Prostate gland (tissue), 2 donors: ENCODE data around the gene LZTS2. TPM values are rescaled to one million over a fixed set of nuclear protein-coding genes. Genes with fewer than 3 reads are reported as not detected.
A peak's percentile ranks its signal among the peaks of the same experiment; 100 is the strongest.

Experiments
- DNase-seq: peaks from one replicate; pipeline ENCODE4 v3.0.0-alpha.2; 2019; ENCODE audit warnings: low spot score
- H3K27ac ChIP-seq, 2 donors: fragments of 200-600 bp; sonication (generic); 2 replicates each; pipeline ENCODE4 v1.5.1; 2017 to 2019
- H3K27me3 ChIP-seq: fragments of 200-600 bp; sonication (generic); replicated peaks from 2 replicates; pipeline ENCODE4 v1.5.1; 2019; ENCODE audit not compliant: insufficient read depth
- H3K36me3 ChIP-seq, 2 donors: fragments of 200-600 bp; sonication (generic); 1 replicate in 1 of 2; 2 replicates in 1 of 2; pipeline versions ENCODE4 v1.5.1 to v1.8.1; 2017 to 2019
- H3K4me1 ChIP-seq: fragments of 200-600 bp; sonication (generic); replicated peaks from 2 replicates; pipeline ENCODE4 v1.5.1; 2019
- H3K4me3 ChIP-seq, 2 donors: fragments of 200-600 bp; sonication (generic); 2 replicates each; pipeline ENCODE4 v1.5.1; 2017 to 2019
- H3K9me3 ChIP-seq: fragments of 200-600 bp; sonication (generic); 2 replicates; pipeline ENCODE4 v1.5.1; 2017
- CTCF ChIP-seq, 4 experiments: fragments of 200-600 bp in 2 of 4; fragments of 450-650 bp in 2 of 4; sonication (generic) in 2 of 4; IDR thresholded peaks; 1 replicate in 3 of 4; 2 replicates in 1 of 4; pipeline ENCODE4 v1.5.1; 2016 to 2019; ENCODE audit warnings: antibody characterized with exemption in 4 of 4, mild to moderate bottlenecking in 2 of 4, moderate library complexity in 2 of 4
- POLR2A ChIP-seq: fragments of 450-650 bp; IDR thresholded peaks from one replicate; pipeline ENCODE4 v1.6.1; 2016; ENCODE audit warnings: antibody characterized with exemption, mild to moderate bottlenecking
- POLR2AphosphoS5 ChIP-seq: sonication (generic); formaldehyde crosslinking; IDR thresholded peaks from one replicate; pipeline ENCODE4 v1.6.1; 2017; ENCODE audit warnings: antibody characterized with exemption
- WGBS: methylation state at CpG from one replicate; pipeline ENCODE4 v1.1.5; 2018; 5-methylcytosine and 5-hydroxymethylcytosine counted together
- intact Hi-C: fragments of 100-400 bp; cut with DNase I; formaldehyde crosslinking; loops from one replicate; pipeline ENCODE4 v1.14.2; 2022
- total RNA-seq, 2 donors: library from RNA; depleted of rRNA; stranded (reverse); fragments of >200 nt; gene quantifications; one replicate each; pipeline ENCODE4 v1.1.0, GENCODE V29; 2016

LZTS2 gene
- total RNA-seq: 100 to 1,000 TPM; 108 to 189 TPM

- DNase-seq: peak; percentile 70
- TF ChIP-seq CTCF (IDR thresholded peaks at IDR 0.05): no peak
- TF ChIP-seq POLR2A: no peak
- TF ChIP-seq POLR2AphosphoS5: no peak
- intact Hi-C loops: loop anchor here (10.0 kb wide), 1 partner anchor 695 kb away; the partner anchor contains the start of gene FBXW4
- H3K36me3 ChIP-seq: peaks cover 0 to 15% of the 10 kb centered on the region in 2 donors
- H3K27ac ChIP-seq: peak within 1 kb of the TSS; percentile 99 to 100
- under 1% methylated on average over 36 of the region's 44 CpGs for WGBS
- H3K27me3 ChIP-seq: no peaks in the 10 kb centered on the region
- H3K4me1 ChIP-seq: peaks cover 23% of the 10 kb centered on the region
- H3K9me3 ChIP-seq: no peaks in the 10 kb centered on the region
- H3K4me3 ChIP-seq: peak within 1 kb of the TSS; percentile 64 to 91
Observed at GRCh38 chr10:100999742-101000126, at the start of gene LZTS2. Gene LZTS2, plus strand, starts transcription at chr10:100999808. Its CDS starts 2,731 bp downstream, at chr10:101002539.

GRCh38 chr10:100960251-100960650 is 39.4 kb upstream of the LZTS2 start:
- Histone ChIP-seq H3K36me3 (no peaks in the 10 kb centered on the region), H3K4me3 (no peak overlapping the region), H3K4me1 (no peaks in the 10 kb centered on the region), H3K27me3 (no peaks in the 10 kb centered on the region), H3K9me3 (no peaks in the 10 kb centered on the region), H3K27ac (no peak overlapping the region)
- TF ChIP-seq CTCF (IDR thresholded peaks at IDR 0.05): no peak
- TF ChIP-seq POLR2AphosphoS5: no peak
- no peak for TF ChIP-seq POLR2A
- intact Hi-C loops: no loop called here
- DNase-seq: no peak

- Histone ChIP-seq H3K27ac (no peak overlapping the region), H3K4me3 (no peak overlapping the region), H3K9me3 (no peaks in the 10 kb centered on the region), H3K4me1 (no peaks in the 10 kb centered on the region), H3K36me3 (peaks cover 0 to 7% of the 10 kb centered on the region in 2 donors), H3K27me3 (no peaks in the 10 kb centered on the region)
- TF ChIP-seq POLR2A: no peak
- no peak for DNase-seq
- WGBS: 42% methylated on average over 4 of the region's 4 CpGs
- intact Hi-C loops: no loop called here
Observed at GRCh38 chr10:100962351-100963080, 37.1 kb upstream of the LZTS2 start.

GRCh38 chr10:100963826-100964225 is 35.8 kb upstream of the LZTS2 start:
- no peaks in the 10 kb centered on the region for H3K9me3 ChIP-seq
- 90% methylated on average over 1 of the region's 1 CpG for WGBS
- peaks cover 0 to 7% of the 10 kb centered on the region in 2 donors for H3K36me3 ChIP-seq
- H3K27ac ChIP-seq: no peak overlapping the region
- H3K4me3 ChIP-seq: no peak overlapping the region
- no peak for DNase-seq
- intact Hi-C loops: no loop called here
- no peaks in the 10 kb centered on the region for H3K27me3 ChIP-seq
- H3K4me1 ChIP-seq: peaks cover 7% of the 10 kb centered on the region
- no peak for TF ChIP-seq POLR2AphosphoS5
- TF ChIP-seq CTCF (IDR thresholded peaks at IDR 0.05): no peak
- TF ChIP-seq POLR2A: no peak

- peaks cover 0 to 7% of the 10 kb centered on the region in 2 donors for H3K36me3 ChIP-seq
- H3K27ac ChIP-seq: no peak overlapping the region
- intact Hi-C loops: no loop called here
- no peak for DNase-seq
- H3K27me3 ChIP-seq: no peaks in the 10 kb centered on the region
- TF ChIP-seq CTCF (IDR thresholded peaks at IDR 0.05) (no peak), POLR2AphosphoS5 (no peak), POLR2A (no peak)
- H3K4me3 ChIP-seq: no peak overlapping the region
- H3K4me1 ChIP-seq: peaks cover 8% of the 10 kb centered on the region
- WGBS: 68% methylated on average over 5 of the region's 5 CpGs
- H3K9me3 ChIP-seq: no peaks in the 10 kb centered on the region
Observed at GRCh38 chr10:100965820-100966219, 33.8 kb upstream of the LZTS2 start.
